C4-2B (cell line): ENCODE data around the gene SGMS2.

ENCODE experiments used
- ZFX ChIP-seq: fragments of 450-650 bp; IDR thresholded peaks from 2 replicates; pipeline ENCODE4 v1.6.1; 2017
- TF ChIP-seq, protein P1 (sequence below): fragments of 450-650 bp; conservative IDR thresholded peaks from 2 replicates; pipeline ENCODE4 v1.5.1; 2017; ENCODE audit warnings: mild to moderate bottlenecking

DNA sequence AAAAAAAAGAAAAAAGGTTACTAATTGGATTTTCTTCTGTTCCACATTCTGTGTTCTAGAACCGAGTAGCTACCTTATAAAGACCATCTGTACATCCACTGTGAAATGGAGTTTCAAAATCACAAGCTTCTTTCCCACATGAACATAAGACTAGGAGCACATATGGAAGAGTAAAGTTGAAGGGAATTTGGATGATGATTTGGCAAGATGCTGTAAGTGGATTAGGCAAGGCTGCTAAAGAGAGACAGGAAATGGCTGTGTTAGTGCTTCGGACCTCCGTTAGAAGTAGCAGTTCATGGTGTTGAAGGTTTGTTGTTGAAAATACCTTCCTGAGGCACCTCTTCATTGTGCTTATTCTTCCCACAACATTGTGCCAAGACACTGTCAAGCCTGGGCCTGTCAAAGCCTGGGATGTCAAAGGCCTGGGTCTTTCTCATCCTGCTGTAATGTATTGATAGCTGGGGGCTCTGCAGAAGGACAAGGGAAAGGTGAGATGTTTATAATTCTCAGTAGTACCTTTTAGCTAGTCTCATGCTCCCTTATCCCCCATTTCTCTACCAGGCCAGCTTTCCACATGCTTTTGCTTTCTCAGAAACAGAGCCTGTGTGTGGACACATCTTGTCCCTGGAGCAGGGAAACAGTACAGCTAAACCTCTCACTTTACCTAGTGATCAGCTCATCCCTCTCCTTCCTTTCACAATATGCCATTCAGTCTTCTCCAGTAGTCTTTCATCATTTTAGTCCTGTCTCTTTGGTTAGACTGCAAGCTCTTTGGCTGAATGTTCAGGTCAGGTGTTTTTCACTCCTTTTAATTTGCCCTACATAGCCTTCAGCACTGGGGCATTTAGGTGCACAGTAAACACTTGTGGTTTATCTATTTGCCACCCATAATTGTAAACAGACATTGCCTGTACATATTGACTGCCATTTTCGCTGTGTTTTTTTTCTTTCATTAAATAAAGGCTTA lies 68.7 kb downstream of the SGMS2 start:
- TF ChIP-seq, protein P1, sequence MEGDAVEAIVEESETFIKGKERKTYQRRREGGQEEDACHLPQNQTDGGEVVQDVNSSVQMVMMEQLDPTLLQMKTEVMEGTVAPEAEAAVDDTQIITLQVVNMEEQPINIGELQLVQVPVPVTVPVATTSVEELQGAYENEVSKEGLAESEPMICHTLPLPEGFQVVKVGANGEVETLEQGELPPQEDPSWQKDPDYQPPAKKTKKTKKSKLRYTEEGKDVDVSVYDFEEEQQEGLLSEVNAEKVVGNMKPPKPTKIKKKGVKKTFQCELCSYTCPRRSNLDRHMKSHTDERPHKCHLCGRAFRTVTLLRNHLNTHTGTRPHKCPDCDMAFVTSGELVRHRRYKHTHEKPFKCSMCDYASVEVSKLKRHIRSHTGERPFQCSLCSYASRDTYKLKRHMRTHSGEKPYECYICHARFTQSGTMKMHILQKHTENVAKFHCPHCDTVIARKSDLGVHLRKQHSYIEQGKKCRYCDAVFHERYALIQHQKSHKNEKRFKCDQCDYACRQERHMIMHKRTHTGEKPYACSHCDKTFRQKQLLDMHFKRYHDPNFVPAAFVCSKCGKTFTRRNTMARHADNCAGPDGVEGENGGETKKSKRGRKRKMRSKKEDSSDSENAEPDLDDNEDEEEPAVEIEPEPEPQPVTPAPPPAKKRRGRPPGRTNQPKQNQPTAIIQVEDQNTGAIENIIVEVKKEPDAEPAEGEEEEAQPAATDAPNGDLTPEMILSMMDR: no peak
- TF ChIP-seq ZFX: no peak
